Neural progenitor cell (in vitro differentiated cells): ENCODE results near the gene ITM2A.

Experiments used
- EZH2 ChIP-seq: fragments of 200-600 bp; sonication (generic); IDR thresholded peaks from 2 replicates; pipeline ENCODE4 v1.6.1; 2017; ENCODE audit warnings: antibody characterized with exemption, mild to moderate bottlenecking, moderate library complexity
- EZH2phosphoT487 ChIP-seq: fragments of 200-600 bp; sonication (generic); IDR thresholded peaks from 2 replicates; pipeline ENCODE4 v1.6.1; 2017; ENCODE audit warnings: antibody characterized with exemption
- TF ChIP-seq, protein P1 (sequence below): fragments of 200-600 bp; sonication (generic); IDR thresholded peaks from 2 replicates; pipeline ENCODE4 v1.5.1; 2017; ENCODE audit warnings: antibody characterized with exemption, mild to moderate bottlenecking

DNA sequence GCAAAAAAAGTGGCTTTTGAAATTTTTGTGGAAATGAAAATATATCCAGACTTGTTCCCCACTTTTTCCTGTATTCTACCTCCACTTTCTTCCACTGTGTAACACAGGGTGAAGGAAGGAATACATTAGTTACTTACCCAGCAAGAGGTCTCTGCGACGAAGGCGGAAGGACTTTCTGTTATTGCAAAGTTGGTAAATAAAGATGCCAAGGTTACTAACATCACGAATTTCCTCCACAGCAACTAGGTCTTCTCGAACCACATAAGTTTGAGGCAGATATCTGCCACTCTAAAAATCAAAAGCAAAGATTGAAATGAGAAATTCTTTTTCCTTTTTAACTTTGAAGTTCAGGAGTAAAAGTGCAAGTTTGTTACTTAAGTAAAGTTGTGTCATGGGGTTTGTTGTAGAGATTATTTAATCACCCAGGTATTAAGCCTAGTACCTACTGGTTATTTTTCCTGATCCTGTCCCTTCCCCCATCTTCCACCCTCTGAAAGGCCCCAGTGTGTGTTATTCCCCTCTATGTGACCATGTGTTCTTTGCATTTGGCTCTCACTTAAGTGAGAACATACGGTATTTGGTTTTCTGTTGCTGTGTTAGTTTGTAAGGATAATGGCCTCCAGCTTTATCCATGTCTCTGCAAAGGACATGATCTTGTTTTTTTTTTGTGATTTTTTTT is 5.8 kb downstream of the ITM2A start:
- TF ChIP-seq EZH2 = no peak
- TF ChIP-seq, protein P1, sequence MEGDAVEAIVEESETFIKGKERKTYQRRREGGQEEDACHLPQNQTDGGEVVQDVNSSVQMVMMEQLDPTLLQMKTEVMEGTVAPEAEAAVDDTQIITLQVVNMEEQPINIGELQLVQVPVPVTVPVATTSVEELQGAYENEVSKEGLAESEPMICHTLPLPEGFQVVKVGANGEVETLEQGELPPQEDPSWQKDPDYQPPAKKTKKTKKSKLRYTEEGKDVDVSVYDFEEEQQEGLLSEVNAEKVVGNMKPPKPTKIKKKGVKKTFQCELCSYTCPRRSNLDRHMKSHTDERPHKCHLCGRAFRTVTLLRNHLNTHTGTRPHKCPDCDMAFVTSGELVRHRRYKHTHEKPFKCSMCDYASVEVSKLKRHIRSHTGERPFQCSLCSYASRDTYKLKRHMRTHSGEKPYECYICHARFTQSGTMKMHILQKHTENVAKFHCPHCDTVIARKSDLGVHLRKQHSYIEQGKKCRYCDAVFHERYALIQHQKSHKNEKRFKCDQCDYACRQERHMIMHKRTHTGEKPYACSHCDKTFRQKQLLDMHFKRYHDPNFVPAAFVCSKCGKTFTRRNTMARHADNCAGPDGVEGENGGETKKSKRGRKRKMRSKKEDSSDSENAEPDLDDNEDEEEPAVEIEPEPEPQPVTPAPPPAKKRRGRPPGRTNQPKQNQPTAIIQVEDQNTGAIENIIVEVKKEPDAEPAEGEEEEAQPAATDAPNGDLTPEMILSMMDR = no peak
- TF ChIP-seq EZH2phosphoT487 = no peak
